ENCODE measurements around the gene FNBP1. TPM values are rescaled to one million over a fixed set of nuclear protein-coding genes. Genes with fewer than 3 reads are reported as not detected.
A peak's percentile ranks its signal among the peaks of the same experiment; 100 is the strongest.

The FNBP1 gene
- total and polyA plus RNA-seq, 2 experiments from 2014 or later = 26.6 to 28.8 TPM

GRCh38 chr9:129936222-129936621, 106.8 kb downstream of the FNBP1 start:
- no peaks in the 10 kb centered on the region for H3K9me2 ChIP-seq (ENCODE audit: insufficient read depth)
- no peaks in the 10 kb centered on the region; the same call in 1 of the 2 replicates for H3F3A ChIP-seq (replicated peaks; ENCODE audit: low read depth)
- no peaks in the 10 kb centered on the region; the same call in 2 of the 3 replicates for H3K9me3 Mint-ChIP-seq
- H3K27me3 Mint-ChIP-seq (ENCODE audit: insufficient read depth, low read depth, poor library complexity) = peaks cover 2% of the 10 kb centered on the region
- DNase-seq (ENCODE audit: low spot score) = peak; percentile 39
- H3K27me3 ChIP-seq (ENCODE audit: insufficient read depth) = no peaks in the 10 kb centered on the region
- H2AFZ ChIP-seq = no peak overlapping the region
- H3K4me1 ChIP-seq (ENCODE audit: insufficient read depth) = peaks cover 41% of the 10 kb centered on the region
- no peaks in the 10 kb centered on the region for H4K20me1 ChIP-seq (replicated peaks; ENCODE audit: insufficient read depth)
- H3K36me3 Mint-ChIP-seq (ENCODE audit: low read depth) = peaks cover 14% of the 10 kb centered on the region; the same call in 2 of the 3 replicates
- H3K79me2 ChIP-seq (replicated peaks; ENCODE audit: insufficient read depth) = no peaks in the 10 kb centered on the region
- H3K36me3 ChIP-seq (ENCODE audit: insufficient read depth) = no peaks in the 10 kb centered on the region
- no peak overlapping the region for H3K4me2 ChIP-seq
- H3K4me3 Mint-ChIP-seq = no peak overlapping the region
- H3K4me1 Mint-ChIP-seq = peaks cover 41% of the 10 kb centered on the region
- H3K27ac ChIP-seq (ENCODE audit: low read depth) = peak overlapping the region; percentile 4; the same call in 1 of the 2 replicates
- peak; percentile 77 for ATAC-seq
- no peak overlapping the region for H3K4me3 ChIP-seq
- TF ChIP-seq CTCF (conservative IDR thresholded peaks at IDR 0.05; ENCODE audit: low read depth in 2 of 2) = no peak
- no peak for TF ChIP-seq NANOG (IDR thresholded peaks at IDR 0.05; ENCODE audit: borderline replicate concordance)
- no peak for TF ChIP-seq EZH2phosphoT487 (IDR thresholded peaks at IDR 0.05; ENCODE audit: unreplicated experiment)
- TF ChIP-seq POLR2AphosphoS5 (IDR thresholded peaks at IDR 0.05; ENCODE audit: low read depth) = no peak
- TF ChIP-seq ZNF114 (CRISPR knock-in tag; IDR thresholded peaks at IDR 0.05) = no peak
- TF ChIP-seq STAT1 (IDR thresholded peaks at IDR 0.05; ENCODE audit: unreplicated experiment) = no peak
- H3K27ac Mint-ChIP-seq = 0 out of 2 replicates have a peak overlapping the region, but pooled peaks have one; percentile 28

GRCh38 chr9:129934780-129935179, 108.2 kb downstream of the FNBP1 start:
- no peak for ATAC-seq
- peaks cover 3% of the 10 kb centered on the region; the same call in 2 of the 3 replicates for H3K36me3 Mint-ChIP-seq (ENCODE audit: low read depth)
- TF ChIP-seq JUNB (IDR thresholded peaks at IDR 0.05; ENCODE audit: unreplicated experiment) (no peak), CREB1 (CRISPR knock-in tag; IDR thresholded peaks at IDR 0.05; ENCODE audit: low read depth) (no peak), ZNF331 (CRISPR knock-in tag; IDR thresholded peaks at IDR 0.05; ENCODE audit: low read depth) (no peak), ZNF462 (CRISPR knock-in tag; IDR thresholded peaks at IDR 0.05) (no peak), CTCF (conservative IDR thresholded peaks at IDR 0.05; ENCODE audit: low read depth in 2 of 2) (no peak), NANOG (IDR thresholded peaks at IDR 0.05; ENCODE audit: borderline replicate concordance) (no peak), POLR2AphosphoS5 (IDR thresholded peaks at IDR 0.05; ENCODE audit: low read depth) (no peak), EZH2phosphoT487 (IDR thresholded peaks at IDR 0.05; ENCODE audit: unreplicated experiment) (no peak)

More at GRCh38 chr9:129934780-129935179, 108.2 kb downstream of the FNBP1 start:
- Mint-ChIP-seq H3K4me1 (peaks cover 41% of the 10 kb centered on the region), H3K4me3 (no peak overlapping the region), H3K27ac (no peak overlapping the region), H3K27me3 (ENCODE audit: insufficient read depth, low read depth, poor library complexity) (peaks cover 5% of the 10 kb centered on the region), H3K9me3 (no peaks in the 10 kb centered on the region; the same call in 2 of the 3 replicates)
- Histone ChIP-seq H3K36me3 (ENCODE audit: insufficient read depth) (no peaks in the 10 kb centered on the region), H3K27me3 (ENCODE audit: insufficient read depth) (no peaks in the 10 kb centered on the region), H3F3A (replicated peaks; ENCODE audit: low read depth) (no peaks in the 10 kb centered on the region; the same call in 1 of the 2 replicates), H4K20me1 (replicated peaks; ENCODE audit: insufficient read depth) (no peaks in the 10 kb centered on the region), H3K27ac (ENCODE audit: low read depth) (0 out of 2 replicates have a peak overlapping the region, but pooled peaks have one; percentile 6), H3K4me1 (ENCODE audit: insufficient read depth) (peaks cover 41% of the 10 kb centered on the region), H2AFZ (no peak overlapping the region), H3K4me2 (no peak overlapping the region), H3K9me2 (ENCODE audit: insufficient read depth) (no peaks in the 10 kb centered on the region), H3K79me2 (replicated peaks; ENCODE audit: insufficient read depth) (no peaks in the 10 kb centered on the region), H3K4me3 (no peak overlapping the region)
- DNase-seq (ENCODE audit: low spot score) = no peak
